GM18499 (cell line): Measurements from ENCODE around the gene SH2D1B.

Experiments
- ATAC-seq: cut with Tn5 transposase; IDR thresholded peaks from one replicate; pipeline ENCODE4 v1.9.1; 2021; ENCODE audit warnings: moderate number of reproducible peaks; ENCODE audit not compliant: insufficient read depth, unreplicated experiment

The SH2D1B gene

DNA sequence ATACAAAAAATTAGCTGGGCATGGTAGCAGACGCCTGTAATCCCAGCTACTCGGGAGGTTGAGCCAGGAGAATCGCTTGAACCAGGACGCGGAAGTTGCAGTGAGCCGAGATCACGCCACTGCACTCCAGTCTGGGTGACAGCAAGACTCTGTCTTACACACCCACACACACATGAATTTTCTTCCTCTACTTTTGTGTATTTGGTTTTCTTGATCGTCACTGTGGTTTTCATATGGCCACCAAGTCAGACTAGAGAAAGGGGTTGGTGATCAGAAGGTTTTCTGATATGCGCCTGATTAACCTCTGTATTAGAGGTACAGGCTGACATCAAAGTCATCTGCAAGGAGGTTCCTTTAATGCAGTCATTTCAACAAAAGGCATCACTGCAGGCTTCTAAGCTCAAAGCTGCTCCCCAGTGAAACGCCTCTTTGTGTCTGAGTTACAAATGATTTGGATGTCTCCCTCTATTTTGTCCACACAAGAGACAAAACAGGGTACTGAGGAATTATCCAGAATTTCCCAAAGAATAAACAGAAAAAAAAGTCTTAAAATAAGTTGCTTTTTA, 11.1 kb downstream of the SH2D1B start:
- ATAC-seq = no peak

DNA sequence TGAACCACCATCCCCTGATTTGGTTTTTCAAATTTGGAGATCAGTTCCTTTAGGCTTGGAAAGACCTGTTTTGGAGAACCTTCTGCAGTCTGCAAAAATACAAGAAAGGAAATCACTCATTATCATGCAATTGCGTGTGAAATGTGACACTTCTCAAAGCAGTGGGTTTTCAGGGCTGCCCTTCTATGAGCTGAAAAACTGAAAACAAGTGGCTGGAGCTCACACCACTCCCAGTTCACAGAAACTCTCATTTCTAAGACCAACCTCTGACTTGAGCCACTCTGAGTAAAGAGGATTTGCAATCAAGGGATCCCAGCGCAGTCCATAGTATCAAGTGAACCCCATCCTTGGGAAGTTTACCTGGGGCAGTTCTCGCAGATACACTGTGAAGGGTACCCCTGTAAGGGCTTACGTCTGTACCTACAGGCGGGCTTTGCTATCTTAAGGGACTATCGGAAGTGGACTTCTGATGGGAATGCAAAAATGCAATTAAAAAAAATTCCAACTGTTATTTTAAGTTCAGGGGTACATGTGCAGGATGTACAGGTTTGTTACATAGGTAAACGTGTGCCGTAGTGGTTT, 12.8 kb downstream of the SH2D1B start:
- no peak for ATAC-seq

DNA sequence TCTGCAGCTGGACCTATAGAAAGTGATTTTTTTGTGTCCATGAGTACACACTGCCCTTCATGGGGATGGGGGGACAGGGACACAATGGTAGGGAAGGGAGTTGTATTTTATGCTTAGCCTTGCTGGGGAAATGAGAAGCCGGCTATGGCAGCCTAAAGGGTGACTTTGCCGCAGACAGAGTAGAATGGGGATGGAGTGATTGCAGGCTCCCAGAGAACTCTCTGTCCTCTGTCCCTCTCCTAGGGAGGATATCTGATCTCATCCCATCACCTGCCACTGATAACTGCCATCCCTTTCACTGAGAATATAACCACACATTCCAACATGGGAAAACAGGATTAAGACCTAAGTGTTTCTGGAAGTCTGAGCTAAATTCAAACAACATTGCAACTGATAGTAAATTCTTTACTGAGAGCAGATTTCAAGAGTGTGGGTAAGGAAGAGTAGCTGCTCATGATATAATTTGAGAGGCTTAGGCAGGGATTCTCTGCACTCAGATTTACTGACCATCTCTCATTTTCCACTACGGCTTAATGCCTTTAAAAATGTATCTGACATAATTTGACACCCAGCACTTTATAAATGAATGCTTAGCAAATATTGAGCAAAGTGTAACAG, 13.9 kb downstream of the SH2D1B start:
- no peak for ATAC-seq

DNA sequence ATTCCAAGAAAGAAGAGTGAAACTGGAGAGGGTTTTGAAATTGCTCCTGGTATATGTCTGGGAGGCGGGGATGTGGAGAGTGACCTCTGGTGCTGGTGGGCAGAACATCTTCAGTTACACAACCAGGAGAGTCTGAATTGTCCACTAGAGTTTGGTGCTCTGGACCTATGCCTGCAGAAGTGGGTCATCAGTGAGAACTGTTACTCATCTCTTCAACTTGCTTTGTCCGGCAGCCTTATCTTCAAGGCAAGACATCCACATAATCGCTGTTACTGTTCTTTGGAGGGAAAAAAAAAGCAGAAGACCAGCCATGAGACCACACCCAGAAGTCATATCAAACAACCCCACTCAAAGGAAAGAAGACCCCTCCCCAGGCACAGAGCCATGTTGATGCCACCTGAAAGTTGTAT, 14.9 kb downstream of the SH2D1B start:
- ATAC-seq = no peak

DNA sequence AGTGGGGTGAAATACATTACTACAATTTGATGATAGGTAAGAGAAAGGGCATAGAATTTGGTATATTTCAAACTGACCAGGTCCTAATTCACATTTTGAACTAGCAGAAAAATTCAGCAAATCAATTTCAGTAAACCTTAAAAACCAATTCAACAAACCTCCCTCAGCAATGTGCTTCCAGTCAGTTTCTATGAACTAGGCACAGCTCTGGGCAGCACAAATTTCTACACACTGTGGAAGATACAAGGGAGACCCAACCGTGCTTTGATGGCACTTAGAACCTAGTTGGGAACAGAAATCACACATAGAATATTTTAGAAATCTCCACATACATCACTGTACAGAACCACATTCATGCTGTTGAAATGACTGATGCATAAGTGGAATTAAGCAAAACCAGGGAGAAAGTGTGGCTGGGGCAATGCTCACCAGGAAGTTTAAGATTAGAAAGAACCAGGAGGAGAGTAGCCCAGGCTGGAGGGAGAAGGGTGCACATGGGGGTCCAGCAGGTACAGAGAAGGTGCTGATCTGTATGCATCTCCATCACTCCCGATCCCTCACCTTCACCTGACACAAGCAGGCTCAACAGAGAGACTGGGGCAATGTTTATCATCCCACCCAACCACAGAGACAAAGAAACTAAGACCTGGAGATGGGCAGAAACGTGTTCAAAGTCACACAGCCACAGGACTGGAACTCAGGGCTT, 15.6 kb downstream of the SH2D1B start:
- ATAC-seq = no peak

DNA sequence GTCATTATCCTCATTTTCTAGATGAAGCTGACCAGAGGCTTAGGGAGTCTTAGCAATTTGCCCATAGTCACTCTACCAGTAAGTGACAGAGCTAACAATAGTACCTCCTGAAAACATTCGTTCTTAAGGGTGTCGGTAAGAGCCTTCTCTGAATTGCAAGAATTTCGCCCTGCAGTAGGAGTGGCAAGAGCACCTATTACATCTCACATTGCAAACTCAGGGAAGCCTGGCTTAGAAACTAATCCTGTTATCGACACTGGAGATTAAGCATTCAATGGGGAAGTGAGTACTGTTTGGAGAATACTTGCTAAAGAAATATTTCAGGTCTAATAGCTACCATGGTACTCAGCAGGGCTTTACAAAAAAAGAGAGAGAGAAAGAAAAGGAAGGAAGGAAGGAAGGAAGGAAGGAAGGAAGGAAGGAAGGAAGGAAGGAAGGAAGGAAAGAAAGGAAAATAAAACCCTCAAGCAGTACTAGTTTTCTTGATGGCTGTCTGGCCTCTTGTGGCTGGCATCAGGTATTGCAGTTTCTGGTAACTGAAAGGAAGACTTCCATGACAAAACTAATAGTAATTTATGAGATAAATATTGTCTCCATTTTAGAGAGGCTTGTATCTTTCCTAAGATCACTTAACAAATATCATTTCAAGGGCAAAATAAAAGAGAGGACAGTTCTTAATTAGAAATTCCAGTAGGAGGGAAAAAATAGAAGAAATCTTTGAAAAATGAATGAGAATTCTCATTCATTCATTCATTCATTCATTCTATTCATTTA, 20.0 kb downstream of the SH2D1B start:
- no peak for ATAC-seq

DNA sequence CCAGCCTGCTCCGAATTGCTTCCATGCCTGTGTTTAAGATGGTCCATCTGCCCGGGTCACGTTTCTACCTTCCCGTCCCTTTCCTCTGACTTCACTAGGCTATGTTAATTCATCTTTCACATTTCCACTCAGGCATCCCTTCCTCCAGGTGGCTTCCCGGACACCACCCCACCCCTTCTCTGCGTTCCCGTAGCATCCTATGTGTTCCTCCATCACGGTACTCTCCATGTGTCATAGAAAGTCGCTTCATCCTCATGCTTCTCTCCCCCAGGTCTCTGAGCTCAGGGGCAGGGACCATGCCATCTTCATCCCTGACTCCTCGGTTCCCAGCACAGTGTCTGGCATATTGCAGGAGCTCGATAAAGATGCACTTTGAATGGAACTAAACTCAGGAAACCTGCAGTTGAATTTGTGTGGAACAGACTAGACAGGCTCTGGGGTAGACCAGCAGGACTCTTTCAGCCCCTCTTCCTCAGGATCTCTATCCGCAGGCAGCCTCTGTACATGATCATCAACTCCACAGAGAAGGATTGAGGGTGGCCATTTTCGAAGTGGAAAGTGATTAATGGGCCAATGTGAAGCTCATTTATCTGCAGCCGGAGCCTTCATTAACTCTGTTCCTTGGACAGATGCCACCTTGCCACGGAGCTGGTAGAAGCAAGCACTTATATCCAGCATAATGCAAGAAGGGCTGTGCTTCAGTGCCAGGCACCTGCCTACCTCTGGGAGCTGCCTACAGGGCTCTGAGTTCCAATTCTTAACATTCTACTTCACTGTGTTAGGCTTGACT, 21.3 kb downstream of the SH2D1B start:
- ATAC-seq = no peak

DNA sequence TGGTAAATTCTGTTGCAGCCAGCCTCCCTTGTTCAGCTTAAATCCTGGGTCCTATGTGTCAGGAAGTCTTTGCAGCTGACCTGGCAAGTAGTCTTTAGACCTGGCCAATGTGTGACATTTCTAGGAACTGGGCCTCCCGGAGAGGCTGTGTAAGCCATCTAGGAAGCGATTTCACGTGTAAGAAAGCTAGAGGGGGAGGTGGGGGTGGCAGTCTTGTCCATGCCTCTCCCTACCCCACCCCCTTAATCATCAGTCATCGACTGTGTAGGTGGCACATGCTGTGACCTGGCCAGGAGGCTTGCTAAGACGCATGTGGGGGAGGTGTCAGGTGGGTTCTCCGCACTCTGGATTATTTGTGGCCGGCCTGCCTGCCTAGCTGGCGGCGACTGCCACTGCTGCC, 22.0 kb downstream of the SH2D1B start:
- ATAC-seq = no peak

DNA sequence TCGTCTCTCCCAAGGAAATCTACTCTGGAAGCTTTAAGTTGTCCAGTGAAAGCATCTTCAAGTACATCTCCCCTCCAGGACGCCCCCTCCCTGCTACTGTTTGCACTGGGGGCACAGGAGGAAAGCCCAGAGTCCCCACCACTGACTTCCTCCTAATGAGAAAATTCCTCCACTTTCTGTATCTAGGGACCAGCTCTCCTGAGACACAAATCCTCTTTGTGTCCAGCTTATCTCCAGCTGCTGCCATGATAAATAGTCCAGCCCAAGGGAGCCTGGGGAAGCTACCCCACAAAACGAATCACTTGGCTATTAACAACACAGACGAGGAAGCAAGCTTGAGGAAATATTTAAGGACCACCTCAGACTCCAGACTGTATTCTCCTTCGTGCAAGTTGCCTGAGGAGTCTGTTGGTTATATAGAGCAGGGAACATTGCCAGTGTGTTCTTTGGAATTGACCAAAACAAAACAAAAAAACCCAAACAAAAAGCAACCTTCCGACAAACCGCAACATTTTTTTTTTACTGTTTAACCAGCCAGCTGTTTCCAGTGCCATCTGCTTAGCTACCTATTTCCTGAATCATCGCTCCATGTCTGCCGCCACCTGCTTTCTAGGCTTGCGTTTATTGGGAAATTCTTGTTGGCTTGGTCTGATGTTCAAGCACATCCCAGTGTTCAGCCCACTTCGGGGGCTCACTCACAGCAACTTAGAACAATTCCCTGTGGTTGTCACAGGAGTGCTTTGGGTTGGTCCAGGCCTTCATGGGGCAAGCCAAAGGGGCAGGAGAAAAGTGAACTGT, 22.7 kb downstream of the SH2D1B start:
- ATAC-seq = no peak

DNA sequence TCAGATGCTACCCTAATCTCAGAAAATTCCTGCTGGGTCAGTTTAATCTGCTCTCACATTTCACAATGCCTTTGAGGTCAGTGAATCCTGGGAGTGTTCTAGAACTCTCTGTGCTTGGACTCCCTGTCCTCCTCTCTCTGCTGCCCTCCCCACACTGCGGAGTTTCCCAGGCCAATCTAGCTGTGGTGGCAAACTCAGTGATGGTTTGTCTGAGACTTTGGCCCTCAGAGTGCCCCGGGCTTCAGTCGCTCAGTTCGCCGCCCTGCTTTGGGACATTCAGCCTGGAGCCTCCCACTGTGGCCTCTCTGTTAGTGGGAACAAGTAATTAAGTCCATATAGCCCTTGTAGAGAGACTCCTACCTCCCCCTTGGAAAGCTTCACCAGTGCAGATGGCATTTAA, 23.3 kb downstream of the SH2D1B start:
- ATAC-seq = no peak

DNA sequence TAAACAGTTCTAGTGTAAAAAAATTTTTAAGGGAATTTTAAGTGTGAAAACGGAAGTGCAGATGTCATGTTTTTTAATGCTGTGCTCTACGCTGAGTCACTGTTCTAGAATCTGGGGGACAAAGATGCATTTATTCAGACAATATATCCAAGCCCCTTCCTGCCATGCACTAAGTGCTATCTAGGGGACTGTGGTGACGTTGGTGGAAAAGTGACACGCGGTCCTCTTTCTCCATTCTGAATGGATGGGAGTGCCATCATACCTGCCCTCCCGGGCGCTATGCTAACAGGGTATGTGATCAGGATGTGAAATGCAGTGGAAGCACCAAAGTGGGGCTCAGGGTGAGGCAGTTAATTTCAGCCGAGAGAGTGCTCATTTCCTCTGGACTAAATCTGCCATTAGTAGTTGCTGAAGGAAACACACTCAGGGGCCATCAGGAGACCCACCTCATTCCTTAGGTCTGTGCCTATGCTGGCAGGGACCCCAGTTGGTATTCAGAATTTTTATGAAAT, 23.8 kb downstream of the SH2D1B start:
- no peak for ATAC-seq

DNA sequence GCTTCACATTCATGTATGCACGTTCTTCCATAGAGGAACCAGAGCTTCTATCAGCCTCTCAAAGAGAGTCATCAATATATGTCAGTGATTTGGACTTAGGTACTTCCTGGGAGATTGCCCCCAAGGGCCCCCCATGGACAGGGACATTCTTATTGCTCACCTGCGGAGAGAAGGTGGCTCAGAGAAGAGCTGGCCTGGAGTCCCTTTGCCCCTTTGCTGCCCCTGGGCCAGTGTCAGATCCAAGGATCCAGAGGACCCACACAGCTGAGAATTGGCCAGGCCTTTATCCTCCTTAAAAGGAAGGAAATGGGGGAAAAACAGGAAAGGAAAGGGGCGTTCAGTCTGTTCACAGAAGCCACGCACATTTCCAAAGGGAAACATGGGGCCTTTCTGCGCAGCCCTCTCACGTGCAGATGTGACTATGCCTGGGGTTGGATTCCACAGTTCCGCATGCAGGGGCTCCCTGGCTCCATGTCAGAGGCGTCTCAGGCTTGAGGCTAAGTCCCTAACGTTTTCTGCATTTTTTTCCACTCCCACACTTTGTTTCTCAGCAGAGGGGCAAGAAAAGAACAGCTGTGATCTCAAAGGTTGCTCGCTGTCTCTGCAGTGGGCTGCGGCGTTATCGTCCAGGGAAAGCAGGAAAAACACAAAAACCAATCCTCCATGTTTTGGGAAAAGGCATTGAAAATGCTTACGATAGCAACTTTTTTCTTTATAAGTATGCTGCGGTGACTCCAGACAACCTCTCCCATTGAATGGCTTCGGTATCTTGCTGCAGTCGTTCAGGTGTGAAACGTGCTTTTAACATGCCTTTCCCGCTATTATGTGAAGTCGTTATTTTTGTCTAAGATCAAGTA, 24.5 kb downstream of the SH2D1B start:
- ATAC-seq = no peak

DNA sequence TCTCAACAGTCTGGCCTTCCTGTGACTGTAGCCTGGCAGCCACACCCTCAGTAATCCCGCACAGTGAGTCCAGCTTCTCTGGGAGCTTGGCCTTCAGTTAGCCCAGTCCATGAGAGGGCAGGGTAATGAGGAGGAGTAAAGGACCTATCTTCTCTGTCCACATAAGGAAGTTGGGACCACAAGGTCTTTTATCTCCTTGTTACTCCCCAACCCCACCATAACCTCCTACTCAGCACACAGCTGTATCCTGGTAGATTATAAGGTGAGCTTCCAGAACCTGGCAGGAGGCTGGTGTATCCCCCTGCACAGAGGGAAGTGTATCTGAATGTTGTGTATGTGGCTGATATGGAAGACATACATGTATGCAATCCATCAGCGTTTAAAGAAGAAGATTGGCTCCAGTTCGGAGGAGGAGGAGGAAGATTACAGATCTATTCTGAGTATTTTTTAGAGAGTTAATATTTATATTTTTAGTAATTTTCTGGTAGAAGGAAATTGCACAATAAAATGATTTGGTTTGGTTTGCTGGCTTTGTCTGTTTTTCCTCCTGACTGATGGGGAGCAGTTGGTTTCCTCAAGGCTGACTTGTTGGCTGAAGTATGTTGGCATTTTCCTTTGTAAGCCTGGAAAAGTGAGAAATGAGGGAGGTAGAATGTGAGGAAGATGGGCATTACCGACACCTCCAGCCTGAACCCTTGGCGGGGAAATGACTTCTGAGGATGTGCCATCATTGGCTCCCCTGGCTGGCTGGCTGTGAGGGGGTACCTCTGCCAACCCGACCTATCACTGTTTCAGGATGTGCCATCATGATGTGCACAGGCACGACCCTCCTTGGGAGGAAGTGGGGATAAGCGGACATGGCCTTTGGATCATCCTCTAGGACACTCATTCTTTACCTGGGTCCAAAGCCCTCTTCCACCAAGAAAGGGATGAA, 25.4 kb downstream of the SH2D1B start:
- ATAC-seq = no peak

DNA sequence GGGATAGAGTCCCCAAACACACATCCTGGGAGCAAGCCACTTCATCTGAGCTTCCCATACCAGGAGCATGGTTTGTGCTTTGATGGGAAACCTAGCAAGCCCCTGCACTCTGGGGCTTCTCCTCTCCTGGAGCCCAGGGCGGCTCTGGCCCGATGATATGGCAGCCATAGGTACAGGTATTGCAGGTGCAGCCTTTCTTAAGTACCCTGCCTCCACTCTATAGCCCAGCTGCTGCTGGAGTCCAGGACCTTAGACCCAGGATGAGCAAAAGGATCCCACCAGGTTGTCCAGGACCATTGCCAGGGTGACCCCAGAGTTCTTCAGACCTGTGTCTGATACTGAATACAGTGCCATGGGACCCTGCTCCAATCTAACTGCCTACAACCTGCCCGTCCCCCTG, 26.2 kb downstream of the SH2D1B start:
- no peak for ATAC-seq

DNA sequence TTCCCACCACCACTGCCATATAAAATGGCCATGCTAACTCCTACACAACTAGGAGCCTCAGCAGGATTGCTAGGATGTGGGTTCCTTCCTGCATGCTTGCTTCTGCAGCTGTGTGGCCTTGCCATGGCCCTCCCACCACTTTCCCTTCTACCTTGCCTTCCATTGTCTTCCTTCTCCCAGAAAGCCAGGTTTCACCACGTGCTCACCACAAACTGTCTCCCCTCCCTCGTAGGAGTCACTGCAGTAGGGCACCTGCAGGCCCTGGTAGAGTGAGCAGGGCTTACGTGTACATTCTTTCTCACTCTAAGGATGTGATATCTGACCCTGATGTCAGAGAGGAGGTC, 26.7 kb downstream of the SH2D1B start:
- no peak for ATAC-seq

DNA sequence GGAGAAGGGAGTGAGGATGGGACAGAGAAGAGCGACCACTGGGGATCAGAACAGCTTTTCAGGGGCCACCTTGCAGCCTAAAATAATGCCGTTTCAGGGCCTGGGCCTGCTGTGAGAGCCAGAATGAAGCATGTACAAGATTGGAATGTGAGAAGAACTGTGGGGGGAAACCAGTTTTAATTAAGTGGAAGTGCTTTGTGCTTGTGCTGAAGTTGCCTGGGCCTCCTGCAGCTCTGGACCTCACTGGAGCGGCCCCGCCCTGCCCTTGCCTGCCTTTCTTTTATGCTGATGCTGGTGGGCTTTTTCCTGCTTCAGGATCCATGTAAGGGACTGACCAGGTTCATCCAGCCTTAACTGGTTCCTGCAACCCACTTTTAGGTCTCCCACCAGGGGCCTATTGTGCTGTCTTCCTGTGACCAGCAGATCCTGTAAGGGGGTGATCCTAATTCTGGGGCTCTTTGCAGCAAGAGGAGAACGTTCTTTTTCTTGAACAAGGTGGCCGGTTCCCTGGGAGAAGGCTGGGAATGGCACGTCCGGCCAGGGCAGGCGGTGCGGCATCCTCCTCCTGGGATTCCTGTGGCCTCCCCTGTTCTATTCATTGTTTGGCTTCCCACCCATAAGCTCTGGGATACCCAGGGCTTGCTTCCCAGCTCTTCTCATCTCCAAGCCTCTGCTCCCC, 27.2 kb downstream of the SH2D1B start:
- ATAC-seq = no peak

DNA sequence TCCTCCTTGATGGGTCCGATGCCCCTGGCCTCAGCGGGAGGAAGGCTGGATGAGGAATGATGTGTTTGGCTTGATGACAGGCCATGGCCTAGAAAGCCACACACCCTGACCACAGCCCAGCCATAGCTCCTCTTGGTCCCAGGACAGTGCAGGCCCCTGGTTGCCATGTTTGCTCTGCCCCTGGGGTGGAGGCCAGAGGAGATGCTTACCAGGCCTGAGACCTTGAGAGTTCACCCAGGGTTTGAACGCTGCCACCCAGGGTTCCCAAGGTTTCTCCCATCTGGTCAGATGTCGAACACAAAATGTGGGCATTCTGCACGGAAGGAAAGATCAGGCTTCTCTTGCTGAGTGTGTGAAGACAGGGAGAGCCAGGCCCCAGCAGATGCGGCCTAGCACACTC, 27.8 kb downstream of the SH2D1B start:
- no peak for ATAC-seq
